ENCODE measurements around the gene SLC5A4. TPM values are rescaled to one million over a fixed set of nuclear protein-coding genes. Genes with fewer than 3 reads are reported as not detected.

The SLC5A4 gene
- total and polyA plus RNA-seq, 12 donors = 0.06 to 0.89 (median 0.20) TPM; not detected in 2

GRCh38 chr22:32175683-32176644 is 79.2 kb downstream of the SLC5A4 start:
- peaks cover 0 to 9% (median 0%) of the 10 kb centered on the region in 9 donors for H3K4me1 ChIP-seq
- 4 to 5% methylated on average over 62 to 73 of the region's 73 CpGs for WGBS, 2 donors

DNA sequence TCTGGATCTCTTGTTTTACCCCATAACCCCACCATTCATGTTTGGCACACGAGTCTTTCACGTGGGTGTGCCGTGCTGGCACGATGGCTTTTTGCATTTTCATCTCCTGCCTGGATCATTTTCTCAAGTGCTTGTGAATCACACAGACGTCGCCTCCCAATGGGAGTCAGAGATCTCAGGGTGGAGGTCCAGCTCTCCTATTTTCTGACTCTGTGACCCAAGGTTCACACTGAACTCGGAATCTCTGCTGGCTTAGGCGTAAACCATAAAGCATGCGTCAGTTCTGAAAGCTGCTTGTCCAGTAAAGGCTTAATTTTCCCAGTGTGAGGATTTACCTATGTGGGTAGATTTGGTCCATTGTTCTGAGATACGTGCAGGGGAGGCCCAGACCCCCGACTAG is 80.0 kb downstream of the SLC5A4 start:
- DNase-seq (no peak), ATAC-seq (no peak)
- intact Hi-C loops (cut with DNase I) = no loop called here
- TF ChIP-seq, protein P1, sequence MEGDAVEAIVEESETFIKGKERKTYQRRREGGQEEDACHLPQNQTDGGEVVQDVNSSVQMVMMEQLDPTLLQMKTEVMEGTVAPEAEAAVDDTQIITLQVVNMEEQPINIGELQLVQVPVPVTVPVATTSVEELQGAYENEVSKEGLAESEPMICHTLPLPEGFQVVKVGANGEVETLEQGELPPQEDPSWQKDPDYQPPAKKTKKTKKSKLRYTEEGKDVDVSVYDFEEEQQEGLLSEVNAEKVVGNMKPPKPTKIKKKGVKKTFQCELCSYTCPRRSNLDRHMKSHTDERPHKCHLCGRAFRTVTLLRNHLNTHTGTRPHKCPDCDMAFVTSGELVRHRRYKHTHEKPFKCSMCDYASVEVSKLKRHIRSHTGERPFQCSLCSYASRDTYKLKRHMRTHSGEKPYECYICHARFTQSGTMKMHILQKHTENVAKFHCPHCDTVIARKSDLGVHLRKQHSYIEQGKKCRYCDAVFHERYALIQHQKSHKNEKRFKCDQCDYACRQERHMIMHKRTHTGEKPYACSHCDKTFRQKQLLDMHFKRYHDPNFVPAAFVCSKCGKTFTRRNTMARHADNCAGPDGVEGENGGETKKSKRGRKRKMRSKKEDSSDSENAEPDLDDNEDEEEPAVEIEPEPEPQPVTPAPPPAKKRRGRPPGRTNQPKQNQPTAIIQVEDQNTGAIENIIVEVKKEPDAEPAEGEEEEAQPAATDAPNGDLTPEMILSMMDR (IDR thresholded peaks at IDR 0.05) = no peak
- 83% methylated on average over 11 of the region's 11 CpGs for WGBS, 2 donors
- Histone ChIP-seq H3K27ac (no peak overlapping the region), H3K4me3 (no peak overlapping the region), H3K36me3 (no peaks in the 10 kb centered on the region), H3K27me3 (peaks cover 9 to 66% (median 48%) of the 10 kb centered on the region in 7 donors), H3K9me3 (no peaks in the 10 kb centered on the region), H3K4me1 (peaks cover 0 to 9% (median 0%) of the 10 kb centered on the region in 9 donors)

More at GRCh38 chr22:32175683-32176644, 79.2 kb downstream of the SLC5A4 start:
- H3K27ac ChIP-seq = no peak overlapping the region
- H3K9me3 ChIP-seq = no peaks in the 10 kb centered on the region
- ATAC-seq (peak in 2 of 8 donors; percentile 35 to 41), DNase-seq (no peak)
- intact Hi-C loops (cut with DNase I) = no loop called here
- H3K27me3 ChIP-seq = peaks cover 9 to 69% (median 56%) of the 10 kb centered on the region in 7 donors
- TF ChIP-seq, protein P1 (IDR thresholded peaks at IDR 0.05) = no peak
- H3K36me3 ChIP-seq = no peaks in the 10 kb centered on the region
- peak overlapping the region in 6 of 10 donors; percentile 12 to 31 (median 22) for H3K4me3 ChIP-seq

Other genes with a start within 250 kb of the SLC5A4 start
- gene SLC5A1, start 212.1 kb downstream of the SLC5A4 start, total RNA-seq = 100 to 1,000 TPM in 5 of 10 donors, 10 to 100 TPM in 5; 80.0 to 186 (median 108) TPM
- 10 to 100 TPM; 12.2 to 43.7 TPM for gene SLC5A1, start 212.1 kb downstream of the SLC5A4 start, polyA plus RNA-seq
- gene C22orf42, start 96.0 kb downstream of the SLC5A4 start, total RNA-seq = not detected
- not detected for gene C22orf42, start 96.0 kb downstream of the SLC5A4 start, polyA plus RNA-seq
- not detected for gene RFPL2, start 50.3 kb downstream of the SLC5A4 start, total RNA-seq
- gene RFPL2, start 50.3 kb downstream of the SLC5A4 start, polyA plus RNA-seq = under 1 TPM in 1 of 2 donors, not detected in 1; 0.03 TPM
- gene RFPL3, start 102.5 kb upstream of the SLC5A4 start, total RNA-seq = not detected
- not detected for gene RFPL3, start 102.5 kb upstream of the SLC5A4 start, polyA plus RNA-seq
- gene RTCB, start 156.9 kb upstream of the SLC5A4 start, total RNA-seq = 10 to 100 TPM; 41.1 to 51.1 (median 47.0) TPM
- 10 to 100 TPM; 15.6 to 75.3 TPM for gene RTCB, start 156.9 kb upstream of the SLC5A4 start, polyA plus RNA-seq
- gene BPIFC, start 209.1 kb upstream of the SLC5A4 start, total RNA-seq = not detected
- not detected for gene BPIFC, start 209.1 kb upstream of the SLC5A4 start, polyA plus RNA-seq
- gene FBXO7, start 219.5 kb upstream of the SLC5A4 start, total RNA-seq = 10 to 100 TPM; 34.3 to 52.2 (median 38.9) TPM
- gene FBXO7, start 219.5 kb upstream of the SLC5A4 start, polyA plus RNA-seq = 10 to 100 TPM; 21.1 to 38.6 TPM